ENCODE results near the gene UPK1A.
A peak's percentile ranks its signal among the peaks of the same experiment; 100 is the strongest.
"Not testable (repeated sequence)": the region's sequence is repeated elsewhere in the genome, so short reads cannot be mapped to it uniquely, and the experiment has no call there.

UPK1A gene

DNA sequence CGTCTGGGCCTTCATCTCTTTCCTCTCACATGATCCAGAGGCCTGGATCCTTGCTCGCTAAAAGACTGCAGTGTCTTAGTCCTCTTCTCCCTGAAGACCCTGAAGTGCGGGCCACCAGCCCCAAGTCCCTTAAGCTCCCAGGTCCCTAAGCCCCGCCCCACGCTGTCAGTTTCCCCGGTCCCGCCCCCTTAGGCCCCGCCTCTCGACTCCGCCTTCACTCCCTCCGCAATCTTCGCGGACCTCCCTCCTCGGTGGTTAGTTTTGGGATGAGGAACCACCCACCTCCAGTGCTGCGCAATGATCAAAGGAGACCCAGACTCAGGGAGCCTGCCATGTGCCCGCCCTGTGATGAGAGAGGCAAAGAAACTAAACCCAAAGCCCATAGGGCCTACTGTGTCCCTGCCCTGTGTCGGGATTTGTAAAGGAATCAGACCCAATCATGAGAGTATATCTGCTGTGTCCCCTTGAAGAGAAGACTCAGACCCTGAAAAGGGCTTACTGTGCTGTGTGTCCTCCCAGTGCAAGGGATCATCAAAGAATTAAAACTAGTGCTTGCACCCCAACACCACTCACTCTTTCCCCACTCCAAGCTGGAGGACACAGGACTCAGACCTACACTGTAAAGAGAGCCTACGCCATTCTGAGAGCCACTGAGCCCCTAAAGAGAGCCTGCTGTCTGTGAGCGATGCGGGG, 21.2 kb upstream of the UPK1A start:
- DNase-seq = peak; percentile 77

DNA sequence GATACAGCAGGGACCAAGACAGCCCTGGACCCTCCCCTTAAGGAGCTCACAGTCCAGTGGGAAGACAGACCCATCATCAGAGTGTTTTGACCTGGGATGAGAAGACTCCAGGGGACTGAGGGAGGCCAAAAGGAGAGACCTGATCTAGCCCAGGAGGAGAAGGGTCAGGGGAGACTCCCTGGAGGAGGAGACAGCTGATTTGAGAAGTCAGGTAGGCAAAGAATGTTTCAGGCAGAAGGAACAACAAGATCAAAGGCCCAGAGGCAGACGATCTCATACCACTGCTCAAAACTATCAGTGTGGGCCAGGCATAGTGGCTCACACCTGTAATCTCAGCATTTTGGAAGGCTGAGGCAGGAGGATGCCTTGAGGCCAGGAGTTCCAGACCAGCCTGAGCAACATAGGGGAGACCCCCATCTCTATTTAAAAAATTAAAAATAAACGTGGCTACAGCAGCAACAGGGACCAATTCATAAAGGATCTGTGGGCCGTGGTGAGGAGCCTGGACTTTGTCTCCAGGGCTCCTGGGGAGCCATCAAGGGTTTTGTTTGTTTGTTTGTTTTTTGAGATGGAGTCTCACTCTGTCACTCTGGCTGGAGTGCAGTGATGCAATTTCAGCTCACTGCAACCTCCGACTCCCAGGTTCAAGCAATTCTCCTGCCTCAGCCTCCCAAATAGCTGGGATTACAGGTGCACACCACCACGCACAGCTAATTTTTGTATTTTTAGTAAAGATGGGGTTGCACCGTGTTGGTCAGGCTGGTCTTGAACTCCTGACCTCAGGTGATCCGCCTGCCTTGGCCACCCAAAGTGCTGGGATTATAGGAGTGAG, 20.4 kb upstream of the UPK1A start:
- DNase-seq = no peak

DNA sequence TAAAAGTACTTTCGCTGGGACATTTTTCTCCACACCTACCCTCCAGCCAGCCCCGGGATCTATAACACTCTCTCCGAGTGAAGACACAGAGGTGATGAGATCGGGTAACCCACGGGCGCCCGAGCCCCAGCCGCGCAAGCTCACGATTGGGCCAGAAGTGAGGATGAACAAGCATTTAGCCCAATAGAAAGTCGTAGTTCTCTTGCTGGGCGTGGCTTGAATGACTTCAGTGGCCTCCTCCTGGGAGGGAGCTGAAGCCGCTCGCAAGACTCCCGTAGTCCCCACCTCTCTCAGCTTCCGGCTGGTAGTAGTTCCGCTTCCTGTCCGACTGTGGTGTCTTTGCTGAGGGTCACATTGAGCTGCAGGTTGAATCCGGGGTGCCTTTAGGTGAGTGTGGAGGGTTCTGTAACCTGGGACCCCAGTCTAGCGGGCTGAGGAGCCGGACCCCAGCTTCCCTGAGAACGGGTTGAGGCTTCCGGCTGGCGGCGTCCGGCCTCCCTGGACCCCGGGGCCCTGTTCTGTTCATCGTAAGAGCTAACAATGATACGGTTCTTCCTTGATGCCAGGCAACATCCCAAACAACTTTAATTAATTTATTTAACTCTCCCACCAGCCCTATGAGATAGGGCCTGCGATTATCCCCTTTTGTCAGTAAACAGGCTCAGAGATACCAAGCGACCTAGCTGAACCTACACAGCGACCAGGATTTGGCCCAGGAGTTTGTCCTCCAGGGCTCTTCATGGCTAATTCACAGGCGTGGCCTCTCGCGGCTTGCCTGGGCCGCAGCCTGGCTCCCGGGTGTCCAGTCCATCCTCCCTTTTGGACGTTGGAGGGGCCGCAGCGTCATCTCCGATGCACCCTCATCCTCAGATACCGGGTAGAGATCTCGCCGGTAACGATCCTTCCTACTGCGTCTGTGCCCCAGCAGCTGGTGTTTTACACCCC, 18.0 kb upstream of the UPK1A start, which contains the start of gene COX6B1:
TSS of gene COX6B1 (plus strand) at position 307 of the 945 bp plus-strand sequence. CDS start 2,921 bp downstream, outside the sequence.
- DNase-seq = peak; percentile 95

DNA sequence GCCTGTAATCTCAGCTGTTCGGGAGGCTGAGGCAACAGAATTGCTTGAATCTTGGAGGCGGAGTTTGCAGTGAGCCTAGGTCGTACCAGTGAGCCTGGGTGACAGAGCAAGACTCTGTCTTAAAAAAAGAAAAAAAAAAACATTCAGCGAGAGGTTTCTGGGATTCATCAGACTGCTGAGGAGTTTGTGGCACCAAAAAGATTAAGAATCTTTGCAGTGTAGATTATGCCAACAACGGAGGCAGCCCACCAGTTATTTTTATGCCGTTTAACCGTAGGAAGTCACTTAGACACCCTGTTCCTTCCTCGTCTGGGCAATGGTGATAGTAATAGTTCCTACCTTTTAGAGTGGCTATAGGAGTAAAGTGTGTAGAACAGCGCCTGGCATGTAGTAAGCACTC, 15.7 kb upstream of the UPK1A start:
- DNase-seq = no peak

DNA sequence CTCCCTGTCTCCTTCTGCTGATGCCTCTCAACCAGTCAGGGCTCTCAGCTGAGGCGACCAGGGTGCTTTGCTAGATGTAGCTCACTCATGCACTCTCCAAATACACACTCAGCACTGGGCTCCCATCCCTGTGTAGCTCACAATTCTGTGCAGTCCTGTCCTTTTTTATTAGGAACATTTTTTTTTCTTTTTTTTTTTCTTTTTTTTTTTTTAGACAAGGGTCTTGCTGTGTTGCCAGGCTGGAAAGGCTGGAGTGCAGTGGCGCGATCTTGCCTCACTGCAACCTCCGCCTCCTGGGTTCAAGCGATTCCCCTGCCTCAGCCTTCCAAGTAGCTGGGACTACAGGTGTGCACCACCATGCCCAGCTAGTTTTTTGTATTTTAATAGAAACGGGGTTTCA, 11.5 kb upstream of the UPK1A start:
- not testable (repeated sequence) for DNase-seq

DNA sequence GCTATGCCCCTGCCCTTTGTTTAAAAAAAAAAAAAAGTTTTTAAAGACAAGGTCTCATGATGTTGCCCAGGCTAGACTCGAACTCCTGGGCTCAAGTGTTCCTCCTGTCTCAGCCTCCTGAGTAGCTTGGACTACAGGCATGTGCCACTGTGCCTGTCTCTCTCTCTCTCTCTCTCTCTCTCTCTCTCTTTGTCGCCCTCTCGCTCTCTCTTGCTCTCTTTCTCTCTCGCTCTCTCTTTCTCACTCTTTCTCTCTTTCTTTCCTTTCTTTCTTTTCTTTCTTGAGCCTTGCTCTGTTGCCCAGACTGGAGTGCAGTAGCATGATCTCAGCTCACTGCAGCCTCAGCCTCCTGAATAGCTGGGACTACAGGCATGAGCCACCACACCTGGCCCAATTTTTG, 10.7 kb upstream of the UPK1A start:
- DNase-seq = no peak

DNA sequence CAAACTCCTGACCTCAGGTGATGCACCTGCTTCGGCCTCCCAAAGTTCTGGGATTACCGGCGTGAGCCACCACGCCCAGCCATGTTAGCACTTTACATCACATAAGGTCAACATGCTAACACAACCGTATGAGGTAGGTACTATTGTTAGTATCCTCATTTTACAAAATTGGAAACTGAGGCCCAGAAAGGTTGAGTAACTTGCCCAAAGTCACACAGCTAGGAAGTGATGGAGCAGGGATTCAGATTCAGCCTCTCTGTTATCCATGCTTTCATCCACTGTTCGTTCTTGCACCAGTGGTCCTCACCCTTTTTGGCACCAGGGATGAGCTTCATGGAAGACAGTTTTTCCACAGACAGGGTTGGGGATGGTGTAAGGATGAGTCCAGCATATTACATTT, 9.6 kb upstream of the UPK1A start:
- DNase-seq = no peak

DNA sequence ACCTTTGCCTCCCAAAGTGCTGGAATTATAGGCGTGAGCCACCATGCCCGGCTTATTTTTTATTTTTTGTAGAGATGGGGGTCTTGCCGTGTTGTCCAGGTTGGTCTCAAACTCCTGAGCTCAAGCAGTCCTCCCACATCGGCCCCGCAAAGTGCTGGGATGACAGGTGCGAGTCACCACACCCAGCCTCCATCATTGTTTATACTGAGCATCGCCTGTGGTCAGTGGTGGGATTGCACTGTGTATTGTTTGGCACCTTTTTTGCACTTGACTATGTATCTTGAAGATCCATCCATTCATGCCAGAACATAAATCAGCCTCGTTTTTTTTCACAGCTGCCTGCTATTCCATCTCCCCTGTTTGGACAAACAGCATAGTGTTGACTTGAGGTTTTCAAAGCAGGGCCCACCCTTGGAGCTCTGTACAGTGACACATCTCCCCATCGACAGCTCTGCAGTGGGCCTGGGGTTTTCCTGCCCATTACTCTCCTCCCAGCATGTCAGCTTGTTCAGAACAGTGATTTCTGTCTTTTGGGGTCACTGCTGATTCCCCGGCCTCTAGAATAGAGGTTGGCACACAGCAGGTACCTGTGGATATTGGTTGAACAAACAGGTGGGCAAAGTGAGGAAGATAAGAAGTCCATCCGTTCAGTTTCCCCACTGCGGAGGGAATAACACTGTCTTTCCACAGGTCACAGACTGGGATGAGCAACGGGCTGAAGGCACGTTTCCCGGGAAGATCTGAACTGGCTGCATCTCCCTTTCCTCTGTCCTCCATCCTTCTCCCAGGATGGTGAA, 8.2 kb upstream of the UPK1A start:
- no peak for DNase-seq

DNA sequence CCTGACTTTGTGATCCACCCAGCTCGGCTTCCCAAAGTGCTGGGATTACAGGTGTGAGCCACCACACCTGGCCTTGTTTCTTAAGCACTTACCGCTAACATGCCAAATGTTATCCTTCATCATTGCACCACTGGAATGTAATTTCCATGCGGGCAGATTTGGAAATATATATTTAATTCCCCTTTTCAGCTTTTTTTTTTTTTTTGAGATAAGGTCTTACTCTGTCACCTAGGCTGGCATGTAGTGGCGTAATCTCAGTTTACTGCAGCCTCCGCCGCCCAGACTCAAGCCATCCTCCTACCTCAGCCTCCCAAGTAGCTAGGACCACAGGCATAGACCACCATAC, 4.3 kb upstream of the UPK1A start:
- DNase-seq = no peak

DNA sequence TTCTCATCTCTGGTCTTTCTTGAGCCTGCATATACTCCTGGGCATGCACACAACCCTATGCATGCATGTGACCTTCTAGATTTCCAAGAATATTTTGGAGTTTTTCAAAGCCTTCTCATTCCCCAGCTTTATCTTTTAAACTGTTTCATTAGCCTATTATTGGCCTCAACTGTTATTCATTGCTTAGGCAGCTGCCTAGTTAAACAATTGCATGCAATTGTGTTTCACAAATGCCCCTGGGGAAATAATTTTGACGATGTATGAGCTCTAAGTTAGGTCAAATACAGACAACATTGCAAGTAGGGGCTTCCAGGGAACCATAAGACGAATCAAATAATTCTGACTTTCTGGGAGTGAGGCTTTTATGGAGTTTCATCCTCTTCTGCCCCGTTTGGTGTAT, 2.3 kb upstream of the UPK1A start:
- no peak for DNase-seq

DNA sequence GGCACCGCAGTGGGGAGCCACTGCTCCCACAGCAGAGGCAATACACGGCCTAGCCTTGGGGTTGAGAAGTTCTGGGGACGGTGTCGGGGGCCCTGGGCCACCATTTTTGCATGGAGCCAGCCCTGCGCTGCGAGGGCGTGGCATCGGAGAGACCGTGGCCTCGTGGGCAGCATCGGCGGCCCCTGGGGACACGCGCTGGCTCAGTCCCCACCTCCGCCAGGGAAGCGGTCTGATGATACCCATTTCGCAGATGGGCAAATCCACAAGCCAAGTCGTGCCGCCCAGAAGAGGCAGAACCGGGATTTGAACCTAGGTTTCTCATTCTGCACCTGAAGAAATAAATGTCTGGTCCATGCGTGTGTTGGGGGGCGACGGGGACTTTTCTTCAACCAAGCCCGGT, 1.2 kb upstream of the UPK1A start:
- DNase-seq = no peak

DNA sequence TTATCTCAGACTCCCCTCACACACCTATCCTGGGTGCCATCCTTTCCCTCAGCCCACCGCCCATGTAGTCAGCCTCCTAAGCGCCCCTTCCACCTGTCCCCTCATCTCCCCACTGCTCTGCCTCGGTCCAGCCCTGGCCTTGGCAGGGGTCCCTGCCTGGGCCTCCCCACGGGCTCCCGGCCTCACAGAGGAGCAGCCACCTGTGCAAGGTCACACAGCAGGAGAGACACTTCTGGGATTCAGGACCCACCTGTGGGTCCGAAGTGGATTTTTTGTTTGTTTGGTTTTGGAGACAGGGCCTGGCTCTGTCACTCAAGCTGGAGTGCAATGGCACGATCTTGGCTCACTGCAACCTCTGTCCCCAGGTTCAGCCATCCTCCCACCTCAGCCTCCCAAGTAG, 713 bp upstream of the UPK1A start:
- DNase-seq = no peak

DNA sequence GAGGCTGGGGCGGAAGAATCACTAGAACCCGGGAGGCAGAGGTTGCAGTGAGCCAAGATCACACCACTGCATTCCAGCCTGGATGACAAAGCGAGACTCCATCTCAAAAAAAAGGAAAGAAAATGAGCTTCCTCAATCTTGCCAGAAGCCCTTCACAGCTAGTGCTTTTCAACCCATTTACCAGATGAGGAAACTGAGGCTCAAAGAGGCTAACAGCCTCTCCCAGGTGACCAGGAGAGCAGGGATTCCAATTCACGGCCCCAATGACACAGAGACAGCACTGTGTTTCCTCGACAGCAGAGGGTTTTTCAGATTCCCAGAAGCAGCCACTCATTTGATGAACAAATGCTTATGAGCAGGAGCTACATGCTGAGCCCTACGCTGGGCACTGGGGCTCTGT, 3.2 kb downstream of the UPK1A start:
- DNase-seq = no peak

DNA sequence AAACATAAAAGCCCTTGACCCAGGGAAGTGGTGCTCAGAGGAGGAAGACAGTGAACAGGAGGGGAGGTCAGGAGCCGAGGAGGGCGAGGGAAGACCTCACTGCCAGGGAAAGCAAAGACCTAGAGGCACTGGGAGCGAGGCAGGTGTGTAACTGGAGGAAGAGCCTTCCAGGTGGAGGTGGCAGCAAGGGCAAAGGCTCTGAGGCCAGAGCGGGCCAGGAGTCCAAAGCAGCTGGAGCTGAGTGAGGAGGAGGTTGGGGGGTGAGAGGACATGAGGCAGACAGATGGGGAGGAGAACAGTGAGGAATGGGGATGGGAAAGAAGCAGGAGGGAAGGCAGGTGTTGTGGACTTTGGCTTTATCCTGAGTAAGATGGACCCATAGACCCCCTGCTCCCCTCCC, 3.7 kb downstream of the UPK1A start:
- DNase-seq = no peak

DNA sequence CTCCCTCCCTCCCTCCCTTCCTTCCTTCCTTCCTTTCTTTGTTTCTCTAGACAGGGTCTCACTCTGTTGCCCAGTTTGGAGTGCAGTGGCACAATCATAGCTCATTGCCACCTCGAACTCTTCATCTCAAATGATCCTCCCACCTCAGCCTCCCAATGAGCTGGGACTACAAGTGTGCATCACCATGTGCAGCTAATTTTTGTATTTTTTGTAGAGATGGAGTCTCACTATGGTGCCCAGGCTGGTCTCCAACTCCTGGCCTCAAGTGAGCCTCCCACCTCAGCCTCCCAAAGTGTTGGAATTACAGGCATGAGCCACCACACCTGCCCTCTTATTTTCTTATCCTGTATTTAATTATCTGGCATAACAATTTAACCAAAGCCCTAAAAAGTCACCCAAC, 4.4 kb downstream of the UPK1A start:
- no peak for DNase-seq

DNA sequence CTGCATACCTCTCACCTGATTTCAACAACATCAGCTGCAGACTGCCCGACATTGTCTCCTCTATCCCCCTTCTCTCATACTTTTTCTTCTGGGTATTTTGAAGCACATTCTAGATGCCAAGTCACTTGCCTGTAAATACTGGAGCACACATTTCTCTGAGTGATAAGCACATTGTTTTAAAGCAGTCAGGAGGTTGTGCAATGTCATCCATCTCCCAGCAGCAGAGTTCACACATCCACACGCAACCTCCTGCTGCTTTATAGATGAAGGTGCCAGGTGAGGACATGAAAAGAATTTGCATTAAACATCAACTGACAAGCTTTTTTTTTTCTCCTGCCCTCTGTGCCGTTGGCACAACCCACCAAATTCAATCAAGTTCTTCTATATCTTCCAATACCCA, 5.5 kb downstream of the UPK1A start:
- DNase-seq = no peak

DNA sequence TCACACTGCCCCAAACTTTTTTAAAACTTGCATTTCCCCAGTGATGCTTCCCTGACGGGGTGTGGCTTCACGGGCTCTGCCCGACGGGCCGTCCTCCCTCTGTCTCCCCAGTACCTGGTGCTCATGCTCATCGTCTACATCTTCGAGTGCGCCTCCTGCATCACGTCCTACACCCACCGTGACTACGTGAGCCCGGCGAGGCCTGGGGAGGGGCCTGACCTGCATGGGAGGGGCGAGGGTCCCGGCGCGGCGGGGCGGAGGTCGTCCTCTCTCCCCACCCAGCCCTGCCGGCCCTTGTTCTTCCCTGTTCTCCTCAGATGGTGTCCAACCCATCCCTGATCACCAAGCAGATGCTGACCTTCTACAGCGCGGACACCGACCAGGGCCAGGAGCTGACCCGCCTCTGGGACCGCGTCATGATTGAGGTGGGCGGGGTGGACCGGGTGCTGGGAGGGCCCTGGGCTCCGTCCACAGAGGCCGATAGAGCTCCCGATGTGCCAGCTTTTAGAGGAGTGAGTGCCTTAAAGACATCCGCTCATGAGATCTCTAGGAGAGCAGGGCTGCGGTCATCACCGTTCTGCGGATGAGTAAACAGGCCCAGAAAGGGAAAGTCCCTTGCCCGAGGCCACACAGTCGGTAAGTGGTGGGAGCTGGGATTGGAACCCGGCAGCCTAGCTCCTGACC, 6.9 kb downstream of the UPK1A start:
- DNase-seq = peak; percentile 49

DNA sequence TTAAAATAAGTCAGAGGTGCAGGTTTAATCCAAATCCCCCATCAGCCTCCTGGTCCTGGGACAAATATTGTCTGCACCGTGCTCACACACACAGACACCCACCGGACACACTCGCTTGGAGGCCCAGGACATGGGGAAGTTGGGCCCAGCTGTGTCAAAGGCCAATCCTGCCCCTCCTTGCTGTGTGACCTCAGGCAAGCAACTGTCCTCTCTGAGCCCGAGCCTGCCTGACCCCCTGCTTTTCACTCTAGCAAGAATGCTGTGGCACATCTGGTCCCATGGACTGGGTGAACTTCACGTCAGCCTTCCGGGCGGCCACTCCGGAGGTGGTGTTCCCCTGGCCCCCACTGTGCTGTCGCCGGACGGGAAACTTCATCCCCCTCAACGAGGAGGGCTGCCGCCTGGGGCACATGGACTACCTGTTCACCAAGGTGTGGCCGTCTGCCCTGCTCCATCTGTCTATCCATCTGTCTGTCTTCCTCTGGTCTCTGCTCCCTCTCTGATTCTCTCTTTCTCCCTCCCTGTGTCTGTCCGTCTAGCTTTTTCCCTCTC, 9.3 kb downstream of the UPK1A start:
- DNase-seq = no peak

DNA sequence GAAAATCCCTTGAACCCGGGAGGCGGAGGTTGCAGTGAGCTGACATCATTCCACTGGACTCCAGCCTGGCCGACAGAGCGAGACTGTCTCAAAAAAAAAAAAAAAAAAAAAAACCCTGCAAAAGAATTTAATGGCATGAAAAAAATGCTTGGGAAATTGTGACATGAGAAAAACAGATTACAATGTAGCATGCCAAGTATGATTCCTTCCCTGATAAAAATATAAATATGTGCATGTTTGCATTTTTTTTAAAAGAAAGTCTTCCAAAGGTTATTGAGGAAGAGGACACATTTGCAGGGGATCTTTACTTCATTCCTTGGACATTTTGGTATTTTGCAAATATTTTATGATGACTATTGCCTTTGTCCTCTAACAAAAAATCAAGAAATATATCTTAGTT, 23.5 kb downstream of the UPK1A start:
- DNase-seq = no peak

DNA sequence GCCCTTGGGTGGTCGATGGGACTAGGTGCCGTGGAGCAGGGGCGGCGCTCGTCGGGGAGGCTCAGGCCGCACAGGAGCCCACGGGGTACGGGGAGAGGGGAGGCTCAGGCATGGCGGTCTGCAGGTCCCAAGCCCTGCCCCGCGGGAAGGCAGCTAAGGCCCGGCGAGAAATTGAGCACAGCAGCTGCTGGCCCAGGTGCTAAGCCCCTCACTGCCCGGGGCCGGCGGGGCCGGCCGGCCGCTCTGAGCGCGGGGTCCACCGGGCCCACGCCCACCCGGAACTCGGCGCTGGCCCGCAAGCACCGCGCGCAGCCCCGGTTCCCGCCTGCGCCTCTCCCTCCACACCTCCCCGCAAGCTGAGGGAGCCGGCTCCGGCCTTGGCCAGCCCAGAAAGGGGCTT, 24.8 kb downstream of the UPK1A start:
- not testable (repeated sequence) for DNase-seq

DNA sequence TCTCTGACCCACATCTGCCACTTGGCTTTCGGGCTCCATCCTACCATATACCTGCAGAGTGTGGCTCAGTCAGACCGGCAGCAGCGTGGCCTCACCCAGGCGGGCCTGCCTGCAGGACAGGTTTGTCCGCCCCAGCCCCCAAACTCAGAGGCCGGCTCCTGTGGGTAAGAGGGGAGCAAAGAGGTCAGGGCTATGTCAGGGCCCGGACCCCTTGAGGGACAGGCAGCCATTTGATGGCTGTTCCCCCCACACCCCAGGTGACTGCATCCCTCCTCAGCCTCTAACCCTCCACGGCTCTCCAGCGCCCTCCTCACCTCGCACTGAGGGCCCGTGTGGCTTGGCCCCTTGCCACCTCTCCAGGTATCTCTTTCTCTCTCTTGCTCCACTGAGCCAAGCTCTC, 25.7 kb downstream of the UPK1A start:
- DNase-seq = no peak

DNA sequence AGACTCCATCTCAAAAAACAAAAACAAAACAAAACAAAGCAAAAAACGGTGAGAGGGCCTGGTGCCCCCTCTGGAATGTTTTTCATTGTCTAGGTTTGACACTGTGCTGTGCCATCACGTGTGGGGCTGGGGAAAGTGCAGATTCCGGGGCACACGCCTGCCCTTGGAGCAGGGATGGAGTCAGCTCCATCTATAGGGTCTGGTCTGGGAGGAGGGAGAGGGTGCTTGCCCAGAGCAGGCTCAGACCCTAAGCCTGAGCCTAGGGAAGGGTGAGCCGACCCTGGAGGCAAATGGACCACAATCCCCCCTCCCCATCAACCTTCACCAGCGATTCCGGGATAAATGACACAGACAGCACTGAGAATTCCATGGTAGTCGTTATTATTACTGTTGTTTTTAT, 27.1 kb downstream of the UPK1A start:
- DNase-seq = no peak
